ENCODE data around the gene VAV2.

VAV2 gene

DNA sequence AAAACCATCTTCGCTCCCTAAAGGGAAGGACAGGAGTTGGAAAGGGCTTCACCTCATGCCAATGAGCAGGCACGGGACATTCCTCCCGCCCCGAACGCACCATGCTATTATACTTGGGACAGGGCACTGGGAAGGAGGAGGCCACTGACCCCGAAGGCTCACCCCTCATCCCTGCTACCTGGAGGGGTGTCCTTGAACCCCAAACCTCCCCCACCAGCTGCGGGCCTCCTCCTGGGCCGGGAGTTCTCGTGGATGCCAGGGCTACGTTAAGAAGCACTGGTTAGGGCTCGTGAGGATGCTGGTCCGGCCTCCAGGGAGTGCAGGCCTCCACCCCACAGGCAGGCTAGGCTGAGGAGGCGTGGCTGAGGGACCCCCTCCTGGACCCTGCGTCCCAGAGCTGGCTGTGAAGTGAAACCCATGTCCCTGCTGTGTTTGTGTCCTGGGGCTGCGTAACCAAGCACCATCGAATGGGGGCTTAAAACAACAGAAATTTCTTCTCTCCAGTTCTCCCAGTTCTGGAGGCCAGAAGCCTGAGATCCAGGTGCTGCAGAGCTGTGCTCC is 142.9 kb downstream of the VAV2 start:
- no peak for DNase-seq

DNA sequence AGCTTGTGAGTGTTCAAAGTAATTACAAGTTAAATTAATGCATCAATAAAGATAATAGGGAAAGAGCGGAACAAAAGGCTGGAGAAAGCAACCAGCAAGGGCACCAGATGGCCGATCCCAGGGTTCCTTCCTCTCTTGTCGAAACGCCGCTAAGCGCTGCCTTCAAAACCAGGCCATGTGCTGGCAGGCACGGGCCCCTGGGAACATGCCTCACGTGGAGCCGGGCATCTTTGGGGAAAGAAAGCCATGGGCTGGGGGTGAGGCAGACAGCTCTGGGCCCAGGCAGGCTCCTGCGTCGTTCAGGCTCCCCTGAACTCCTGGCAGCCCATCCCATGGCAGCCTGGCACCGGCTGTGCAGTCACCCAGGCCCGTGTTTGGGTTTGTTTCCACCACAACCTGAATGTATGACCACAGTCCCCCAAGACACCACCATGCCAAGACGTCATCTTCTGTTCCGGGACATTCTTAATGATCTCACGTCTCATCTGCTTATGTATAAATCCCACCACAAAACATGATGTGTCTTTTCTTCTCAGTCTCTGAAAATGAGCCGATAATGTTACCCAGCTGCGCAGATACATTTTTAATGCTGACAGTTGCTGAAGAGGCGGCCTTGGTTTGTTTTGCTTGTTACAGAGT is 143.5 kb downstream of the VAV2 start:
- no peak for DNase-seq

DNA sequence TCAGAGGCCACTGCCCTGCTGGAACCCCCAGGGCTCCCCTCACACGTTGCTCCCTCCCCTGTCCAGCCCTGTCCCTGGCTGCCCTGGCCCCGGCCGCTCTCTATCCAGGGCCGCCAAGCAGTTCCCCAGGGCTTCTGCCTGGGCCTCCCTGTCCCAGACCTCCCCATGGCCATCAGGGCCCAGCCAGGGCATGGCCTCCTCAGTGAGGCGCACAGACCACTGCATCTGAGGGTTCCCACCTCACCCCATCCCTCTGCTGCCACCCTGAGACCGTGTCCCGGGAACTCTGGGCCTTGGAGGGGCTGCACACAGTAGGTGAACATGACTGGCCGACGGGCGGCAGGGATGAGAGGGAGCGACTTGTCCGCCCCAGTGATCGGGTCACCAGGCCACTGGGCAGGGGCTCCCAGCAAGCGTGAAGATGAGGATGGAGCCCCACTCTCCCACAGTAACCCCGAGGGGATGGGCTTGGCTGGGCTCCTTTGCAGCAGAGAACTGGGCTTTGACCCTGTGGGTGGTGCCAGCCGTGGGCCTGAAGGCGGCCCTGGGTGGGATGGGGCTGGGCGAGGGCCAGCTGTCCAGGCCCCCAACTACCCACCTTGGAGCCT is 145.5 kb downstream of the VAV2 start:
- no peak for DNase-seq

DNA sequence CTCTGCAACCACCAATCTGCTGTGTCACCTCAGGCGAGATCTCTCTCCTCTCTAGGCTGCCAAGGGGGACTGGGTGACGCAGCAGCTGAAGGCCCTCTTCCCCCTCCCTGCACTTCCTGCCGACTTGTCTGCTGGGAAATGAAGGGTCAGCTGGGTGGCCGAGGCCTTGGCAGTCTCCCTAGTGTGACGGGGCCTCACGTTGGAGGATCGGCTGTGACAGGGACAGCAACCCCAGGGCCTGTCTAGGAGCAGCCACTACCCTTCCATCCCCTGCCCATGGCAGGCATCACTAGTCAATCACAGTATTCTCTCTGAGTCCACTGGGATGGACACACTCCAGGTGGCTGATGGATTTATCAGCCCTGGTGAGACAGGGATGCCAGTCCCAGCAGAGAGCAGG is 146.7 kb downstream of the VAV2 start:
- DNase-seq = no peak

DNA sequence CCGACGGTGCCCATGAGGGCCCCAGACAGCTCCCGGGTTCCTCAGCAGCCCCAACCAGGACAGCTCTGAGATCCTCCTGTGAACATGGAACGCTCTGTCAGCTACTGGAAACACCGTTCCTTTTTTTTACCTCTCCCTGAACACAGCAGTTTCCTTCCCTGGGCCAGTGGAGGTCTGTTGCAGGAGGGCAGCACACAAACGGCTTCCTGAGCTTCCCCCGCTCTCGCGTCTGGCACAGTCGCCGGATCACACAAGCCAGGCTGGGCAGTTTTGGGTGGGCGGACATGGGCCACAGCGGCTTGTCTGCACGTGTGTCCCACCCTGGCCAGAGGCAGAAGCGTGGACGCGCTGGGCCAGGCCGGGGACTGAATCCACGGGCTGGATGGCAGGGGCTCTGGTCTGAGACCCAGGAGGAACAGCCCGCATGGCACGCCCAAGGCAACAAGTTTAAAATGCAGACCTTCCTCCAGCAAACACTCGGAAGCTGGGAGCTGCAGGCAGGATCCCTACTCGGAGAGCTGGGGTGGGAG is 147.2 kb downstream of the VAV2 start:
- DNase-seq = no peak

DNA sequence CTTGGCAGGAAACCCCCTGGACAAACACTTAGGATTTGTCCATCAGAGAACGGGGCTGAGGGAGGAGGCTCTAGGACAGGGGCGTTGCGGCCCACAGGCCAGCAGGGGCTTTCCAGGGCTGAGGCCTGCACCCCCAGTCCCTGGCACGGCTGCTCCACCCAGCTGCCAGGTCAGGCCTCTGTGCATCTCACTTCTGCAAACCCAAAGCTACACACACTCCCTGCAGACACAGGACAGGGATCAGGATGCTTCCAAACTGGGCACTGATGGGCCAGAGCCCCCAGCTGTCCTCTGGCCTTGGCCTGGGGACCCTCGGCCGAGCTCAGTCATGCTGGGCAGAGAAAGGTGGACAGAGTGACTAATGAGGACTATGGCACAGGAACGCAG is 147.7 kb downstream of the VAV2 start:
- DNase-seq = no peak

DNA sequence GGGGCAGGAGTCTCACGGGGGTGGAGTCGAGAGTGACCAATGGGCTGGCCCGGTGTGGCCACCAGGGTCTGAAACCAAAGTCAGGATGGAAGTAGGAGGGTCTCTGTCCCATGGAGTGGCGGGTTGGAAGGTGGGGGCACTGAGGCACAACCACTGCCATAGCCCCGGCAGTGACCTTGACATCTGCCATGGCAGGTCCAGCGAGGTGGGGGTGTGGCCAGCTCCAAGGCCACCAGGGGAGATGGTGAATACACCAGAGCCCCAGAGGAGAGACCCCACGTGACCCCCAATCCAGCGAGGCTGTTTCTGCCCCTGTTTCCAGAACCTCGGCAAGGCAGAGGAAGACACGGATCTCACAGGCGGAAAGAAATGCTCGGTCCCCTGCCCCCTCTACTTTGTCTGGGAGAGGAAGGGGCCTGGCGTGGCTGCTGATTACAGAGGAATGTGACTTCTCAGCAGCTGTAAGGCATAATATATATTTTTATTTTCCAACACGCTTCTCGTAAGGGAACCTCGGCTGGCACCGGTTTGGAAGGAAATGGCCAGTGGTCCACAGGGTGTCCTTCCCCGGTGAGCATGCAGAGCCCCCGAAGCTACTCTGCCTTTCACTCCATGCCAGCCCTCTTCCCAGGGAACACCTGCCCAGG is 148.2 kb downstream of the VAV2 start:
- no peak for DNase-seq

DNA sequence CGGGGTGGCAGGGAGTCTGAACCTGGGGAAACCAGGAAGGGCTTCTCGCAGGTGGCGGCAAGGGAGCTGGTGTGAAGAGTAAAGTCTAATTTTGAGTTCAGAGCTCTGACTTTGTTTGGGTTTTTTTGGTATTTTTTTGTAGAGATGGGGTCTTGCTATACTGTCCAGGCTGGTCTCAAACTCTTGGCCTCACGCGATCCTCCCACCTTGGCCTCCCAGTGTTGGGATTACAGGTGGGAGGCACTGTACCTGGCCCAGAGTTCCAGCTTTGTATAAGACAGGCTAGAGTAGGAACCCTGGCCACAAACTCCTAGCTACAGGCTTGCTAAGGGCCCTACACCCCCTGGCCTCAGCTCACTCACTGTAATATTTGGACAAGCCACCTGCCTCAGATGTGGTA is 148.9 kb downstream of the VAV2 start:
- no peak for DNase-seq

DNA sequence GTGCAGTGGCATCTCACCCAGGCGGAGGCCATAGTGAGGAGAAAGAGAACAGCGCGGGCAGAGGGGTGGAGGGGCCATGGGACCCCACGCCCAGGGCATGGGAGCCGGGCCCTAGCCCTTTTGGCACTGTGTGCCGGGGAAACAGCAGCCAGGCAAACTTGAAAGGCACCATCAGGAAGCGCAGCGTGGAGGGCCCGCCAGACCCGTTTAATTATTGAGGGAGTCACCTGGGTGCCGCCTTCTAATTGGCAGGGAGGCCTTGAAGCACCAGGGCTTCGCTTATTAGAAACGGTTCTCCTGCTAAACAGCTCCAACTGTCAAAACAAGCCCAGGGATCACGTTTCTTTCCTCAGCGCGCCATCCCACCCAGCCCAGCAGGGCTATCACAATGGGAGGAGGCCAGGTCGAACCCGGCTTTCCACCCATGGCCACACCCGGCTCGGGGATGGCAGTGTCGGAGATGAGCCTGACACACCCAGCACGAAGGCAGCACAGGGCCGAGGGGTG is 149.3 kb downstream of the VAV2 start:
- no peak for DNase-seq

DNA sequence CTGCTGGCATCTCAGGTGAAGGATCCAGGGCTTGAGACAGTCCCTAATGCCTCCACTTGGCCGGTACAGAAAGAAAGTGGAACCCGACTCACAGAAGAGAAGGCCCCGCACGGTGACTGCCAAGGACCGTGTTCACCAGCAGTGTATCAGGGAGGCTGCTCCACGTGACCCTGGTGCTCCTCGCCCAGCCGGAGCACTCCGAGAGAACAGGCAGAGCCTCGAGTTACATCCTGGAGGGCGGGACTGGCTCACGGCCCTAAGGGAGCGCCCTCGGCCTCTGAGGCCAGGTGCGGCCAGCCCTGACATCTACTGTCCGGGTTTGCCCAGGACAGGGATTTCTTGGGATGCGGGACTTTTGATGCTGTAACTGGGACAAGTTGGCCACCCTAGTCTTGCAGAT is 149.9 kb downstream of the VAV2 start:
- DNase-seq = no peak

DNA sequence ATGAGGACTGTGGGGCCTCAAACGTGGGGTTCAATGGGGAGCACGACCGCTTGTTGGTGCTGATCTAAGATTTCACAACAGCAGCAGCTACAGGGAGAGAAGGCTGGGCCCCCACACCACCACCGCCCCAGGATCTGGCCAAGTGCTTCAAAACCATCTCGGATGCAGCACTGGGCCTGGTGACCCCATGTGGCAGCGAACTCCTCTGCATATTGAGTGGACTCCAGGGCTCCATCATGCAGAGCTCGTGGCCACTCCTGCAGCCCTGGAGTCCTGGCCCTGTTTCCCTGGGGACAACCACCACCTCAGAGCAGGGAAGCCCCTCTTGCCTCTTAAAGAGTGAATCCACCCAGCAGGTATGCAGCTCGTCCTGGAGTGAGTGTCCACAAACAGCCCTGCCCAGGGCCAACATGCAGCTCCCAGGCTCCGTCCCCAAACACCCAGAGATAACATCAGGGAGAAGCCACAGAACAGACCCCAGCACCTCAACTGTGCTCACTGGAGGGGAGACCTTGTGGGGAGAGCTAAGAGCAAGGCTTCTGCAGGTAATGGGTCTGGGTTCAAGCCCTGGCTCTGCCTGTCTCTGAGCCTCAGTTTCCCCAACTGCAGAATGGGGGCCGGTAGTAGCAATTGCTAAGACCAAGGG is 150.8 kb downstream of the VAV2 start:
- no peak for DNase-seq

DNA sequence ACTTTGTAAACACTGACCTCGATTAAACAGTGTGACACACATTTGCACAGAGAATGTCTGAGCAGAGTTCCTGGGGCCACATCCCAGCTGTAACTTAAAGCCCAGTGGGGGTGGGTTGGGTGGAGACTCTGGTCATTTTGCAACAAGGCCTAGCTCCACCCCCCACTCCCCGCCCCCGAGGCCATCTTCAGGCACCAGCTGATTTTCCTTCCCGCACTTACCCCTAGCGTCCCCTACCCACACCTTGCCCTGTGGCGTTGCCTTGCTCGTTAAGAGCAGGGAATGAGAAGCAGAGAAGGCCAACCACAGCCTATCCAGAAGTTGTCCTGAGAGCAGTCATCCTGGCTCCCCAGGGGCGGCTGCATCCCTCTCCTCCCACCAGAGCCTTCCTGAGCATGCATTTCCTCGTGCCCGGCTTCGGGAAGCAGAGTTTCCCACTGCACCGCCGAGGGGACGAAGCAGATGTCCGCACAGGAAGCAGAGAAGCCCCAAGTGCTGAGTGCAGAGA is 152.2 kb downstream of the VAV2 start:
- no peak for DNase-seq

DNA sequence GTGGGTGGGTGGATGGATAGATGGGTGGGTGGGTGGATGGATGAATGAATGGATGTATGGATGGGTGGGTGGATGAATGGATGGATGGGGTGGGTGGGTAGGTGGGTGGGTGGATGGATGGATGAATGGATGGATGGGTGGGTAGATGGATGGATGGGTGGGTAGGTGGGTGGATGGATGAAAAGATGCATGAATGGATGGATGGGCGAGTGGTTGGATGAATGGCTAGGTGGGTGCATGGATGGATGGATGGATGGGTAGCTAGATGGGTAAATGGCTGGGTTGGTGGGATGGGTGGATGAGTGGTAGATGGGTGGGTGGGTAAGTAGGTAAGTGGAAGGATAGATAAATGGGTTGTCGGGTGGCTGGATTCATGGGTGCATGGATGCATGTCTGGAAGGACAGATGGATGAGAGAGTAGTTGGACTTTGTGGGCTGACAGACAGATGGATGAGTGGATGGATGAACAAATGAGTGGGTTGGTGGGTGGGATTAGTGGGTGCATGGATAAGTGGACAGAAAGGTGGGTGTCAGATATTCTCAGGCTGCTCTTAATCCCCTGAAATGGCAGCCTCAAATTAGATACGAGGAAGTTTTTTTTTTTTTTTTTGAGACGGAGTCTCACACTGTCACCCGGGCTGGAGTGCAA is 153.1 kb downstream of the VAV2 start:
- no peak for DNase-seq

DNA sequence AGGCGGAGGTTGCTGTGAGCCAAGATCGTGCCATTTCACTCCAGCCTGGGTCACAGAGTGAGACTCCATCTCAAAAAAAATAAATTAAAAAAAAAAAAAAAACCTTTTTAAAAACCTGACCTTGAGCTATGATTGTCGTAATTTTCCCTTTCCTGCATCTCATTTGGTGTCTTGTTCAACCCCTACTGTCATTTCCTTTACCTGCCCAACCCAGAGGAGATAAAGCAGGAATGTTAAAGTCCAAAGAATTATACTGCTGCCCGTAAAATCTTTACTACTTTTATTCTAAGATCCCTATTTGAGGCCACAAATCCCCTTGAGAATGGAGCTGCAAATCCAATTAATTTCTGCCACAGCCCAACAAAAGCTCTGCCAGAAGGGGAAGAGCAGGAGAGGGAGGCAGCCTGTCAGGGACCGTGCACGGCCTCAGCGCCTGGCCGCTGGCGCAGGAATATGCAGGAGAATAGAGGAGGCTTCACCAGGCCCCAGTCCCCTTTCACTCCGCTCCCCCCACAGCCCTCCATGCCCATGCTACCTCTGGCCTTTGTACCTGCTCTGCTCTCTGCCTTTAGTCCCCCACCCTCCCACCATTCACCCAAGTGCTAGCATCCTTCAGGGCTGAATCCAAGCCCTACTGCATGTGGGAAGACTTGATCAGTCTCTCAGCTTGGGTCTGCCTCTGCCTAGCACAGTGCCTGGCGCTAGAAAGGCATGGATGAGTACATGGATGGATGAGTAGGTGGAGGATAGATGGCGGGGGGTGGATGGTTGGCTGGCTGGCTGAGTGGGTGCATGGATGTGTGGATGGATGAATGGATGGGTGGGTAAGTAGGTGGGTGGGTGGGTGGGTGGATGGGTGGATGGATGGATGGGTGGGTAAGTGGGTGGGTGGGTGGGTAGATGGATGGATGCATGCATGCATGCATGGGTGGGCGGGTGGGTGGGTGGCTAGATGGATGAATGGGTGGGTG is 154.2 kb downstream of the VAV2 start:
- DNase-seq = no peak

DNA sequence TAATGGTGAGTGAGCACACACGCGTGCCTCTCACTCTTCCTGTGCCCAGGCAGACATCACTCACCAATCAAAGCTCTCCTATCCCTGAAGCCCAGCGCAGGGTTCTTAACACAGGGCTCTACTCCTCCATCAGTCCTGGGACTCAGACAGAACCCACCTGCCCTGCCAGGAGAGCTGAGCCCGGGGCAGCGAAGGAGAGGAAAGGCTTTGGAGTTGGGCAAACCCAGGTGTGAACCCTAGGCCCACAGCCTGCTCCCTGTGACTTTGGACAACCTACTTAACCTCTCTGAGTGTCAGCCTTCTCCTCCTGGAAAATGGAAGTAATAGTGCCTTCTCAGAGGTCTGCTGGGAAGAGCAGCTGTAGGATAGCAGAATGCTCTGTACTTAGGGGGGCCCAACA is 155.3 kb downstream of the VAV2 start:
- DNase-seq = no peak

DNA sequence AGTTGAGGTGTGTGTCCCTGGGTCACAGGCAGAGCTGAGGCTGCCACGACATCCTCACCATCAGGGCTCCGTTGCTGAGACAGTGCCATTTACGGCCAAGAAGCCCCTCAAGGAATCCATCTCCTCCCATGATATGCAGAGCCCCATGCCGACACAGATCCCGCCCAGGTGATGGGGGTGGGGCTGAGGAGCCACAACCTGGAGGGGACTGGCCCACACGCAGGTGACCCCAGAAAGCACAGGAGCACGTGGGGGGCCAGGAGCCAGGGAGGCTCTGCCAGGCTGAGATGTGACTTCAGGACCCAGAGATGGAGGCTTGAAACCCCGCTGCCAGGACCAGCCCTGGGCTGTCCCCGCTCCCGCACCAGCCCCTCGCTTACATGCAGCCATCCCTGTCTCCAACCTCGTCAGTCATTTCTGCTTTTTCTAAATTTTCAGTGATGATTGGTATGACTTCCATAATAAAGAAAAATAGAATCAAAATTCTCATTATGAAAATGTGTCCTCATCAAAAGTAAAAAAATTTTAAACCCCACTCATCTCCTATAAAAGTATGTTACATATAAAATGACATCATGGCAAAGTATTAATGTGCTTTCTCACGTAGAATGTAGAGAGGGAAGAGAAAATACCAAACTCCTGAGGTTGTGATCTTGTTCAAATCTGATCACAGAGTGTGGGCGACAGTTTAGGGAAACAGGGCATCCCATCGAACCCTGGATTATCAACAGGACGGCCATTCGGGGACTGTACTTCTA is 155.9 kb downstream of the VAV2 start:
- no peak for DNase-seq

DNA sequence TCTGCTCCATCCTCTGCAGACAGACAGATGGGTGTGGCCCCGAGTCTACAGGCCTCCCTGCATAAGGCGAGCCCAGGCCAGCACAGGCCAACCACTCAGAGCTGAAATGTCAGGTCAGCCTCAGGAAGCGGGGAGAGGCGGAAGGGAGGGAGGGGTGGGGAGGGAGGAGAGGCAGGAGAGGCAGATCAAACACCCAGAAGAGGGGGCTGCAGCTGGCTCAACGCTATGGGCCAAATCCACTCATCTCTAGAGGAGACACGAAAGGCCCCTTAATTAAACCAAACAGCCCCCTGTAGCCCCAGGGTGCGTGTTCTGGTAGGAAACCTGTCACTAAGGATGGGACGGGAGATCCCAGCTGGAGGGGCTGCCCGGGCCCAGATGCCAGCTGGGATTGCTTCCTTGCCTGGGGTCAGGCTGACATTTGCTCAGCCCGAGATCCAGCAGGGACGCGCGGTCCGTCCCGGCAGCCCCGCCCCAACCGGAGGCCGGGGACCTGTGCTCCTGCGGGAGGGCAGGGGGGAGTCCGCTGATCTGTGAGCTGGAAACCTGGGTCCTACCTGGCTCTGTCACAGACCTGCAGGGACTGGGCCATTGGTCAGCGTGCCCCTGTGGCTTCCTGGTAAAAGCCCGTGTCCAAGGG is 156.7 kb downstream of the VAV2 start:
- no peak for DNase-seq

DNA sequence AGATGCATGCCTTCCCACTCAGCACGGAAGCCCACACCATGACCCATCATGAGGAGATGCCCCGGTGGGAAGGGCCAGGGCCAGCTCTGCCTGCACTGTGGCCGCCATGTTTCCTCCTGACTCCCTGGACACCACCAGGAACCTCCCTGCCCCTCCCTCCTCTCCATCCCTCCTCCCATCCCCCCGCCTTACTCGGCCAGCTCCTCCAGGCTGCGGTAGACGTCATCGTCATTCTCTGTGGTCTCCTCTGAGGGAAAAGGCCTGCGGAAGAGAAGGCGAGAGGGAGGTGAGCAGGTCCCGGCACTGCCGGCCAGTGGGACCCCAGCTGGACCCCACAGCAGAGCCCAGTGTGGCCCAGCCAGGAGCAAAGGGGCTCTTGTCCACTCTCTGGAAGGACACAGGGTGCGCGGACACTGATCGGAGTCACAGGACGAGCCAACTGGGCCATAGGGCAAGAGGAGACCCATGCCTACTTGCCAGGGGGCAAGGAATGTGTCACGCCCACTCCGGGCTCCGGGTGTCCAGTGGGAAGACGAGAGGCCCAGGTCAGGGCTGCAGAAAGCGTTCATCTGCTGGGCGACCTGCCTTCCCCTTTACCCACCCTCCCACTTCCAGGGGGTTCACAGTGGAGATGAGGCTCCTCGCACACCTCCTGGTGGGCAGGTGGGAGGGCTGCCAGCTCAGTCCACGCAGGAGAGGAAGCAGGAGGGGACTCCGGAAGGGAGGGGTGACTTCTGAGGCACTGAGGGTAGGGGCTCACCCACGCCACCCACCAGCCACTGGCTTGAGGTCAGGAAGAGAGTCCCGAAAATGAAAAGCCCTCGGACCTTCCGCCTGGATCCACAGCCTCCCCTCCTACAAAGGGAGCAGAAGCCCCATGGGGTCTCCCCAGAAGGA is 157.8 kb downstream of the VAV2 start:
- no peak for DNase-seq

Data from SW 1271 (cell line).